ENCODE results near the gene RAB30.
"Not testable (repeated sequence)": the region's sequence is repeated elsewhere in the genome, so short reads cannot be mapped to it uniquely, and the experiment has no call there.

RAB30 gene

DNA sequence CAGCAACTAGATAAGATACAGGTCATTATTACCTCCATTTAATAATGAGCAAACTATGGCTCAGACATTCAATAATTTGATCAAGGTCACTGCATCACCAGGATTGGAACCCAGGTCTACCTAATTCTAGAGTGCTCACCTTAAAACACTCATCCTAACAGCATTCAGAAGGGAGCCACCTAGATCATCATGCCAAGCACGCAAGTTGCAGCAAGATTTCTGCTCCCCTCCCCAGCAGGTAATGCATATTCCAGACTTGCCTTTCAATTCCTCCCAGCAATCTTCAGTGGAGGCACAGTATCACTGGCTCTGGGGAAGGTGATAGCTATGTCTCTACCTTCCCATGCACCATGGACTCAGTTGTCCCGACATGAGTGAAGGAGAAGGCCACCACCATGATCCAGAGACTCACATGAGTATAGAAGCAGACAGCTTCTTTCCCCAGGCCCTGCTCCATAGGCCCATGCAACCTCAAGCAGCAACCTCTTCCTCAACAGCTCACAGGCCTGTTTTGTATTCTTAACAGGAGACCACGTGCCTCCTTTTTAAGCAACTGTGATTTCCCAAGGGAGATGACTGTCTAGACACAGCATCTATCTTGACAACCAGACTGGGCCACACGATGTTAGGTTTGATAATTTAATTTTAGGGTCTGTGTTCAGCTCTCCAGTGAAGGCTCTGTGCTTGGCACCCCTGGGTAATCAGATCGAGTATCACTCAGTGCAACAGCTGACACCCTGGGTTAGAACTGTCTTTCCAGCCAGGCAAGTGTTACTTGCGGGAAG is 36.4 kb downstream of the RAB30 start:
- DNase-seq: no peak

DNA sequence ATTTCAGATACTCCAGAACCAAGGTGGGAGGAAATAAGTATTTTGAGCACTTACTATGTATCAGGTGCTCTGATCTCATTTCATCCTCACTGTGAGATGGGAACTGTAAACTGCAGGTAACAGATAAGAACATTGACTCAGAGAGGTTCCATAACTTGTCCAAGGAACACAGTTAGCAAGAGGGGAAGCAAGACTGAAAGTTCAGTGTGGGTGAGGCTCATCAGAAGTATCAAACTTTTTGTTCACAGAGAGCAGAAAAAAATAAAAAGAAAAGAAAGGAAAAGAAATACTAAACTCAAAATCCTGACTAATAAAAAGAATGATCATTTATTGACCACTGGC is 37.1 kb downstream of the RAB30 start:
- no peak for DNase-seq

DNA sequence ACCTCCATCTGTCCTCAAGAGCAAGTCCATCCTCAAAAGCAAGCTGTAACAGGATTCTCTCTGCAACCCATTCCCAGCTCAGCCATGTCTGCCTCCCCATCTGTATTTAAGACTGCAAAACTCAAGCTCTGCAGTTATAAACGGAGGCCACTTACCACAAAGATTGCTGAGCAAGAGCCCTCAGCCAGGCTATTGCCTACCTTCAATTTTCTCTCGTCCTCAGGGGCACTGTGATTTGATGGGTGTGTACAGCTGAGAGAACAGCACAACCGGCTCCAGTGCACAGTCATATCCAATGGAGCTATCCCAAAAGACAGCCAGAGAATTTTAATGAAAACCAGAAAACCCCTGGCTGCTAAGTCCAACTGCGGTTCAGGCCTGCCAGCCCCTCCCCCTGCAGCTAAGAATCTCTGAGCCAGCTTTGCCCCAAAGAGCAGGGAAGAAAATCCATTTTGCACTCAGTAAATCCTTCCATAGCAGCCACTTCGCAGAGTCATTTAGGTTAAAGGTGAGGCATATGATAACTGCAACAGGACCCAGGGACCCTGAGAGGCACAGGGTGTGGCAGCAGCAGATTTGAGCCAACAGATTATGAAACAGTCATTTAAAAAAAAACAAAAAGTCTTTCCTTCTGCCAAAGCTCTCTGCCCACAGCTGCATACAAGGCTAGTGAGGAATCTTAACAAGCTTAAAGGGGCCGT is 37.6 kb downstream of the RAB30 start:
- DNase-seq: peak; percentile 48

DNA sequence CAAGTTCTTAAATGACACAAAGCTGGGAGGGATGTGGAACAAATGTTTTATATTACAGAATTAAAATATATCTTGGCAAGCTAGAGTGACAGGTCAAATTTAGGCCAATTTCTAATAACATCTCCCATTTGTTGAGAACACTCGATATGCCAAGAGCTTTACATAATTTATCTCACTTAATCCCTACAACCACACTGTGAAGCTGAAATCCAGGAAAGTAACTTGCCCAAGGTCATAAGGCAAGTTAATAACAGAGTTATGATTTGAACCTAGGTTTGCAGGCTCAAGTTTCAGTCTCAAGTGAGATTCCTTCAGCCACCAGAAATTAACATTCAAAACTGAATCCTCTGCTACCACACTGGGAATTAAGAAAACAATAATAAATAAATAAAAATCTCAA is 38.3 kb downstream of the RAB30 start:
- no peak for DNase-seq

DNA sequence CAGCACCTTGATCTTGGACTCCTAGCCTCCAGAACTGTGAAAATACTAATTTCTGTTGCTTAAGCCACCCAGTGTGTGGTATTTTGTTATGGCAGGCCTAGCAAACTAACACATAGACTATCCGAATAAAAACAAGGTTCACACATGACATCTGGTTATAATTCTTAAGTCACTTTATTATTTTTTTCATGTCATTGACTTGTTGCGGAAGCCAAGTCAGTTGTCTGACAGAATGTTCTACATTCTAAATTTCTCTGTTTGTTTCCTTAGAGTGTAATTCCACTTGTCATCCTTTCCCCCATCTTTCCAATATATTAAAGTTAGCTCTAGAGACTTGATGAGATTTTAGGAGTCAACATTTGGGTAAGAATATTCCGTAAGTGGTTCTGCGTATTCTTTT is 40.6 kb downstream of the RAB30 start:
- no peak for DNase-seq

DNA sequence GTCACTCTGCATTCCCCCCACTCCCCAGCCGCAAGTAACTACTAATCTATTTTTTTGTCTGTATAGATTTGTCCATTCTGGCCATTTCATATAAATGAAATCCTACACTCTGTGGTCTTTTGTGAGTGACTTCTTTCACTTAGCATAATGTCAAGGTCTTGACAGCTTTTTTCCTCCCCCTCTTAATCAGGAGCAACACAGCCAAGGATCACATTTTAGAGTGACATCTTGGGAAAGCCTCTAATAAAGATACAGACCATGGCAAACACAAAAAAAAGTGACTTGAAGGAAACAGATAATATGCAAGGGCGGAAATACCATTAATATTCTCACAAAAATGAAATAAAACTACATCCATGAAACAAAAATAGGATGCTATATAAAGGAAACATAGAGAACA is 43.9 kb downstream of the RAB30 start:
- DNase-seq: no peak

DNA sequence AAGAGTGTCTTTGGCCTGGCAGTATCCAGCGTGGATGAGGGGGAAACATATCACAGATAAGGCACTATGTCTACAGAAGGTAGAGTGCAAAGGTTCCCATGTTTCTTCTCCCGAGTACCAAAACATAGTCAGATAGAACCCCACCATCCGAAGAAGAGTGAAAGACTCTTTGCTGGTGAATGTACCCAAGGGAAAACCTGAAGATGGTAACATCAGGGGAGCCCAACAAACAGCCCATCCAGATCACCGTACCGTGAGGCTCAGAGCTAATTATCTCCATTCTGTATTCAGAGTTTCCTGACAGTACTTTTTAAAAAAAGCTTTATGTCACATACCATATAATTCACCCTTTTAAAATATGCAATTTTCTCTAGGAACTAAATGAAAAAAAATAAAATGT is 44.4 kb downstream of the RAB30 start:
- no peak for DNase-seq

DNA sequence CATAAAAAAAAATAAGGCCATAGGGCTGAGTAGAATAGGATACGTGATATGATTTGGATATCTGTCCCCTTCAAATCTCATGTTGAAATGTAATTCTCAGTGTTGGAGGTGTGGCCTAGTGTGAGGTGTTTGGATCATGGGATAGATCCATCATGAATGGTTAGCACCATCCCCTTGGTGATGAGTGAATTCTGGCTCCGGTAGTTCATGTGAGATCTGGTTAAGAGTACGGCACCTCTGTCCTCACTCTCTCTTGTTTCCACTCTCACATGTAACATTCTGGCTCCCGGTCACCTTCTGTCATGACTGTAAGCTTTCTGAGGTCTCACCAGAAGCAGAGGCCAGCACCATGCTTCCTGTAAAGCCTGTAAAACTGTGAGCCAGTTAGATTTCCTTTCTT is 45.5 kb downstream of the RAB30 start:
- no peak for DNase-seq

DNA sequence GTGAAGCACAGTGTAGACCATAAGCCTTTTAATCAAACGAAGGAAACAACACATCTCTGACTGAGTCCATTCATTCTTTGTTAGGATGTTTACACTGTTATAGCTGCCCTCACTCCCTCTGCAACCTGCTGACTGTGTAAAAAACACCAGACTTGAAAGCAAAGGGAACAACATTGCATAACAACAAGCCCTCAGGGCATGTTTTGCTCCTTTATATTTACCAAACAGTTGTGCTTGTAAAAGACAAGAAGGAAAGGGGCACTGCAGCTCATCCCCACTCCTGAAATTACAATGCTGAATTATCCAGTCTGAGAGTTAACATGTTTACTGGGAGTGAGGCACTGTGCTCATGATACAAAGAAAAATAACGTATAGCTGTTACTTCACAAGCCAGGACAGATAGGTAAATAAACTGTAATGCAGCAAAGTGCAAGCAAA is 46.4 kb downstream of the RAB30 start:
- DNase-seq: peak; percentile 66

DNA sequence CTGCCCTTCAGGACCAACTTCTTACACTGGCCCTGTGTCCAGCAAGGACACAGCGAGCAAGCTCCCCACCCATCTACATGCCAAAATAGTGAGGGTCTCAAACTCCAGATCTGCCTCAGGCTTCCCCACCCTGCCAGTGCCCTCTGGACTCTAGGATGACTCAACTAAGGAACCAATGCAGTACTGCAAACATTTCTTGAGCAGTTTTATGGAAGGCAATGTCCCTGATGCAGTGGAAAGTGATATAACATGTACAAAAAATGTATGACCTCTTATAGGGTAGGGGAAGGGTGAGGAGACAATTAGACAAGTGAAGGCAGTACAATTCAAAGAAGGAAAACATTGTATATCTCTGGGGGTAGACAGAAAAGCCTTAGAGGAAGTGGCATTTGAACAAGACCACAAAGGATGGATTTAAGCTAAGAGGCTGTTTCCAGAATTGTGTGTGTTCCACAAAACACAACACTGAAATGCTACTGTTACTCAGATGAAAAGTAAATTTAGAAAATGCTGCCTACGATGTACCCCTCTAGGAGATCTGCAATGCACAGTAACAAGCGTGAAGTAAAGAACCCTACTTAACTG is 47.3 kb downstream of the RAB30 start:
- no peak for DNase-seq

DNA sequence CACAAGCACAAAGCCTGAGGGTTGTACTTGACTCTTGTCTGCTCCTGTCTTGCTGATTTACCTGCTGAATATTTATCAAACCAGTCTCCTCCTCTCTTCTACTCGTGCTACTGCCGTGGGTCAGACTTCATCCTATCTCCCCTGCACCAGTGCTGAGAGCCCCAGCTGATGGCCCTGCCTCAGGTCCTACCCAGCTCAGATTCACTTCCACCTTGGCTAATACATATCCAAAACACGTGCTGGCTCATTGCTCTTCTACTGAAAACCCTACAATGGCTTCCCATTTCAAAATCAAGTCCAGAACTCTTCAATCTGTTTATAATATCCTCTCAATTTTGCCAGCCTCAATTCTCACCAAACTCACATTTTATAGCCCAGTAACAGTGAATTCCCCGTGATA is 48.3 kb downstream of the RAB30 start:
- DNase-seq: peak; percentile 75

DNA sequence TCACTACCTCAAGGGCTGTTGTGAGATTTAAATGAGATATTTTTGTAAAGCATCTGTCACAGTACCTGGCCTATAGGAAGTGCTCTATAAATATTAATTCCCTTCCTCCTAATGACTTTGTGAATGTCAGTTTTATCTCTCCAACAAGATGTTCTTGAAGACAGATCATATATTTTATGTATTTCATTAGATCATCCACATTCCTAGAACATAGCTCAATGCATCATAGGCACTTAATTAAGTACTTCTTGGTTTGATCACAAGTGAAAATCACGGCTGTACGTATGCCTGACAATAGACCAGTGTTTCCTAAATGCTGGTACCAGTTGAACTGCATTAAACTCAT is 49.9 kb downstream of the RAB30 start:
- no peak for DNase-seq

DNA sequence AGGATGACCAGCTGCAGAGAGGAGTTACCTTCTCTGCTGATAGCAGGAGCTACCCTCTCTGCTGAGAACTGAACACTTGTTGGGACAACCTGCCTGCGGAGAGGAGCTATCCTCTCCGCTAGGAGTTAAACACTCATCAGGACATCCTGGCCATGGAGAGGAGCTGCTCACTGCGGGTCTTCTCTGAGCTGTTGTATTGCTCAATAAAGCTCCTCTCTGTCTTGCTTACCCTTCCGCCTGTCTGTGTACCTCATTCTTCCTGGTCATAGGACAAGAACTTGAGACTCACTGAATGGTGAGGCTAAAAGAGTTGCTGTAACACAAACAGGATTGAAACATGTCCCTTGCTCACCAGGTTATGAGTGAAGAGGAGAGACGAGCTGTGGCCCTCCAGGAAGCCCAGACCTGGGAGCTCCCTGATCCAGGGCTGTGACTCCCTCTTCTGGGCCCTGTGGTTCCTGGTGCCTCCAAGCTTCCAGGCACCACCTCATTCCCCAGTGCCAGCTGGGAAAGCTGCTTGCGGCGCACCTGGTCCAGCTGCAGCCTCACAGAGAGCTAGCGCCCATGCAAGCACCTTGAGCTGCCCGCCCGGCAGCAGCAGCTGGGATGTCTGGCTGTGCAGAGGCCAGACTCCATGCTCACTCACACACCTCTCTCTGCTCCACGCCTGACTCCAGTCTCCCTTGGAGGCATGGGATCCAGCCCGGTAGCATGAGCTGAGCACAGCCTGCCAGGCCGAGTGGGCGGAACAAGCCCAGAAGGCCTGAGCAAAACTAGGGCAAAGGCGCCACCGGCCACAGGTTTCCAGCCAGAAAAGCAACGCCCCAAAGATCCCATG is 50.5 kb downstream of the RAB30 start:
- peak; percentile 35 for DNase-seq

DNA sequence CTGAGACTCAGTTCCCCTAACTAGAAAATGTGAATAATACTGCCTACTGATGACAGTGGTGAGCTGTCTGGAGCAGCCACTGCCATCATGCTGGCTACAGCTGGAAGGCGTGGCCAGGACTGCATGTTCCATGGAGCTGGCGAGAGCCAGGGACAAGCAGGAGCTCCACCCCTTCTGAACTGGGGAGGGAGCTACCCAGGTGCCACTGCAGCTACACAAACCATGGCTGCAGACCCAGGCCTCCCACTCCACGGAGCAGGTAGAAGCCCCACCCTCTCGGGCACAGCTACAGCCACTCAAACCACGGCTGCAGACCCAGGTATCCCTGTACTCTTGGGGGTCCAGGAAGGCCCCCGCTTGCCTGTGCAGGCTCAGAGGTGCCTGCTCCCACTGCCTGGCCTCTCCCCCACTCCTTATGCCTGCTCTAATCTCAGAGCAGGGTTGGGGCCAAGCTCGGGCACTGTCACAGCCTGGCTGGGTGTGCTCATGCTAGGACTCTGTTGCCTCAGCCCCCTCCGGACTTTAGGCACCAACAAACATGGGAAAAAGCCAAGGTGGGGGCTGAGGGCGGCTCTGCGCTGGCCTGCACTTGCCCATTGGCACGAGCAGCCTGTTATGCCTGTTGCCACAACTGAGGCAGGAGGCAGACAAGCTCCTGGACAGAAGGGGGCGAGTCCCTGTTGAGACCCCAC is 51.7 kb downstream of the RAB30 start:
- no peak for DNase-seq

DNA sequence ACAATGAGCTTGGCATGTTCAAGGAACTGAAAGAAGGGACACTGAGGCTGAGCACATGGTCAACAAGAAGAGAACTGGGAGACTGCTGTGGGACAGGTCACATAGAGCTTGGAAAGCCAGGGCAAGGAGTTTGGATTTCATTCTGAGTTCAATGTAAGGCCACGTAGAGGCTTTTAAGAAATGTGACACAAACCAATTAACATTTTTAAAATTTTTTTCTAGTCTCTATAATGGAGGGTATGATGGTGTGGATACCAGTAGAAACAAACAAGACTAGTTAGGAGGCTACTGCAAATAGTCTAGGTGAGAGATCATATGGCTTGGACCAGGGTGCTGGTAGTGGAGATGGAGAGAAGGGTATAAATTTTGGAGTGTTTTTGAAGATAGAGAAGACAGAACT is 56.7 kb downstream of the RAB30 start:
- no peak for DNase-seq

DNA sequence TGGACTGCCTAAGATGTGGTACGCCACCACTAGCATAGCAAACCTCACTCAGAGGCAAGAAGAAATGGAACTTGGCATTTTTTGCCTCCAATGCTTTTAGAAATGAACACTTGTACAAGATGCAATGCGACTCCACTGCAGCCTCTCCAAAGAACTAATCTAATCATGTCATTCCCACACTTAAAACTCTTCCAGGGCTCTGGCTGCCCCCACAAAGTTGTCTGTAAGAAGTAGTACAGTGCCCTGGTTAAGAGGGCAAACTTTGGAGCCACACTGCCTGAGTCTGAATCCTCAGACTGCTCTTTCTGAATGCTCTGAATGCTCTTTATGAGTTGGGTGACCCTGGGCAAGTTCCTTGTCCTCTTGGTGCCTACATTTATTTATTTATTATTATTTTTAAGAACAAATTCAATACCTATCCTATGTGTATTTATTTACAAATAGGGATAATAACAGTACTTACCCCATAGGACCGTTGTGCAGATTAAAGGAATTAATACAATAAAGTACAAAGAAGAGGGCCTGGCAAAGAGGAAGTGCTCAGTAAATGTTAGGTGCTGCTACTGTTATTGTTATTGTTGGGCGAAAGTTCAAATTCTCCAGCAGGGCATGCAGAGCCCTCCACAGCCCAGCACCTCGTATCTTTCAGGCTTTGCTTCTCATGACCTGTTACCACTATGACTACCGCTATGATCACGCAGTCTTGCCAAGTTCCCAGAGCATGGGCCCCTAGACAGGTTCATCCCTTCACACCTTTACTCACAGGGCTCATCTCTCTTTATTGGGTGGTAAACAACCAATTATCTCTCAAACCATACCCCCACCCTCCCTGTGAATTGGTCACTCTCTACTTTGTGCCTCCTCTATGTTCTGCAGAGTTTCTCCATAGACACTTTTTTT is 59.3 kb downstream of the RAB30 start:
- no peak for DNase-seq

DNA sequence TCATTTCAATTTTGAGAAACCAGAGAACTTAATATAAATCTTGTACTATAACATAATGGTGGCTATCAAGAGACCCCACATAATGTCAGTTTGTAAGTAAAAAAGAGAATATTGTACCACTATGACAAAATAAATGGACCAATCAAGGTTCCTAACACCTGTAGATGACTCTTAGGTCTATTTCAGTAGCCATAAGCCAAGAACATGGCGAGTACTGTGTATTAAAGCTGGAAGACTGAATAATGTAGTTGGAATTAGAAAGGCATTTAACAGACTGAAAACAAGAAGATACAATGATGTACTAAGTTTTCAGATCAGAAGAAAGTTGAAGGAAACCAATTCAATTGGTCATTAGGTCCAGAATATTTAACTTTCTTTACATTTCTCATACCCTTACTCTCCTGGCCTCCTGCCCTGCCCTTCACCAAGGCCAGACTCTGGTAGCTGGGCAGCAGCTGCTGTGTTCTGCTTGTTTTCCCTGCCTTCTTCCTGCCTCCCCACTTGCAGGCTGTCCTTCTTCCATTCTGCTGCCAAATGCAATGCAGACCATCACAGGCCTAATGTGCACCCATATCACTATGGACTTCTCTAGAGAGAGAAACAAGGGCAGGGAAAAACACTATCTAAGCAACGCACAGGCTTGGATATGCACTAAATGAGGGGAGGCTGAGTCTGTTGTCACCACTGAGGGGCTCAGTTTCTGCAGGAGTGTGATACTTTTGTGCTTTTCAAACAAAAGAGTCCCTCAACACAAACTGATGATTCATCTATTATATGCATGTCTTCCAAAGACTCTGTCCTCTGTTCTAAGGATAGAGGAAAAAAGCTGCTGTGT is 60.1 kb downstream of the RAB30 start:
- DNase-seq: no peak

DNA sequence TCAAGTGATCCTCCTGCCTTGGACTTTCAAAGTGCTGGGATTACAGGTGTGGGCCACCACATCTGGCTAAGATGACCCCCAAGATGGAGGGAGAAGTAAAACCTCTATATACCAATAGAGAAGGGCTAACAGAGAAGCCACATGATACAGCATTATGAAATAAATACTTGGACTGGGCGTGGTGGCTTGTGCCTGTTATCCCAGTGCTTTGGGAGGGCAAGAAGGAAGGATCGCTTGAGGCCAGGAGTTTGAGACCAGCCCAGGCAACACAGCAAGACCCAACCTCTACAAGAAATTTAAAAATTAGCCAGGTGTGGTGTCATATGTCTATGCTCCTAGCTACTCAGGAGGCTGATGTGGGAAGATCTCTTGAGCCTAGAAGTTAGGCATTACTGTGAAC is 61.7 kb downstream of the RAB30 start:
- no peak for DNase-seq

DNA sequence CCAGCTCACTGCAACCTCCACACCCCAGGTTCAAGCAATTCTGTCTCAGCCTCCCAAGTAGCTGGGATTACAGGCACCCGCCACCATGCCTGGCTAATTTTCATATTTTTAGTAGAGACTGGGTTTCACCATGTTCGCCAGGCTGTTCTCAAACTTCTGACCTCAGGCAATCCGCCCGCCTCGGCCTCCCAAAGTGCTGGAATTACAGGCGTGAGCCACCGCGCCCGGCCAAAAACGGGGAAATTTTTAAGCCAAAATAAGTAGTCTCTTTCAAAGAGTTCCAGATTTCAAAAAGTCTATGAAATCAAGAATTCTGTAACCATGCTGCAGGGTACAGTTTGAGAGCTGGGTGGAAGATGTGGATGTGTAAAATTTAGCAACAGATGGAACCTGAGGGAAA is 62.6 kb downstream of the RAB30 start:
- not testable (repeated sequence) for DNase-seq

DNA sequence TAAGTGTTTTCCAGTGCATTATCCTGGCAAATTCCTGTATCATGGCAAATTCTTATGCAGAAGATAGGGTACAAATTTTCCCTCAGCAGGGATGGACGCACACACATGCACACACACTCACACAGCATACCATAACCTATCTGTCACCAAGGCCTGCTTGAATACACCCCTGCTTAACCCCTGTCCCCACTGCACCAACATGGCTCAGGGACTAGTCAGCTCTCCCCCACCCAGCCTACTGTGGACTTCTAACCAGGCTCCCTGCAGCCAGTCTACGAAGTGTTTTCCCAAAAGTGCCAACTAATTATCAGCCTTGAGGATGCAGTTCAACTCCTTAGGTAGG is 63.1 kb downstream of the RAB30 start:
- DNase-seq: no peak

Data from NCI-H510A treated with DMSO at 0.1 percent for 48 hours (cell line).